Renal cortical epithelial cell (primary cell): ENCODE measurements around the gene CDK18. TPM values are rescaled to one million over a fixed set of nuclear protein-coding genes. Genes with fewer than 3 reads are reported as not detected.

Experiments used
- DNase-seq: peaks from one replicate; pipeline ENCODE4 v3.0.0-alpha.2; 2011; ENCODE audit warnings: low read depth
- total RNA-seq: library from RNA; depleted of rRNA; stranded (reverse); fragments of >200 nt; gene quantifications from 2 replicates; pipeline ENCODE4 v1.2.3, GENCODE V29; 2014

Gene CDK18
- total RNA-seq, 1 donor from 2014 or later = 21.1 TPM

- no peak for DNase-seq
Measured at GRCh38 chr1:205569411-205570172, 65.1 kb downstream of the CDK18 start.

- peak; percentile 14 for DNase-seq
Measured at GRCh38 chr1:205570173-205570501, 65.7 kb downstream of the CDK18 start.

GRCh38 chr1:205570796-205571537, 66.5 kb downstream of the CDK18 start:
- no peak for DNase-seq

GRCh38 chr1:205571747-205572146, 67.3 kb downstream of the CDK18 start:
- no peak for DNase-seq

- DNase-seq = no peak
Measured at GRCh38 chr1:205572421-205572820, 68.0 kb downstream of the CDK18 start.

- DNase-seq = peak; percentile 47
Measured at GRCh38 chr1:205575294-205575885, 70.9 kb downstream of the CDK18 start.

- no peak for DNase-seq
Measured at GRCh38 chr1:205576011-205576410, 71.5 kb downstream of the CDK18 start.

GRCh38 chr1:205576805-205577761, 72.6 kb downstream of the CDK18 start:
- no peak for DNase-seq

- no peak for DNase-seq
Measured at GRCh38 chr1:205577874-205578658, 73.6 kb downstream of the CDK18 start.

GRCh38 chr1:205578780-205579571, 74.5 kb downstream of the CDK18 start:
- peak; percentile 62 for DNase-seq

- no peak for DNase-seq
Measured at GRCh38 chr1:205579711-205580110, 75.2 kb downstream of the CDK18 start.

GRCh38 chr1:205580140-205580922, 75.9 kb downstream of the CDK18 start:
- no peak for DNase-seq

- DNase-seq = no peak
Measured at GRCh38 chr1:205580923-205581180, 76.4 kb downstream of the CDK18 start.

- DNase-seq = no peak
Measured at GRCh38 chr1:205581321-205581980, 77.0 kb downstream of the CDK18 start.

GRCh38 chr1:205582046-205582445, 77.6 kb downstream of the CDK18 start:
- DNase-seq = no peak
